ENCODE data around the gene TIMP3.

DNA sequence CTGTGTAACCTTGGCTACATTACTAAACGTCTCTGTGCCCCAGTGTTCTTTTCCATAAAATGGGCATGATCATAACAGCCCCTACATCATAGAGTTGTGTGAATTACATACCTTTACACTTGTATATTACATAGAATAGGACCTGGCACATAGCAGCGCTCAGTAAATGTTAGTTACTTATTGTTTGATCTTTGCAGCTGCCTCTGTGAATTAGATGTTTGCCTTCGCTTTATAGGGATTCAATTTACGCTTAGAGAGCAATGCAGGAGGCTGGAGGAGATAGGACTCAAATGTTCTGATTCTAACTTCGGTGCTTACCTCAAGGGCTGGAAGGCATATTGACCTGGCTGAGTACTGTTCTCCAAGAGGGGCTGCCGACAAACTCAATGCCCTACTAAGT is 10.4 kb upstream of the TIMP3 start:
- TF ChIP-seq GATA3 (IDR thresholded peaks at IDR 0.05; ENCODE audit: low read depth, low read length), result no peak
- no peak for TF ChIP-seq GATA2 (IDR thresholded peaks at IDR 0.05; ENCODE audit: low read depth, low read length)

All from SH-SY5Y (cell line).